WTC11 (cell line): ENCODE measurements around the gene ARHGAP28.

Source experiments
- ATF1 ChIP-seq: sonication (generic); formaldehyde crosslinking; IDR thresholded peaks from 2 replicates; pipeline ENCODE4 v1.8.1; 2023; ENCODE audit warnings: mild to moderate bottlenecking, moderate library complexity, missing genetic modification reagents
- CTCF ChIP-seq: fragments of 200-600 bp; IDR thresholded peaks from 2 replicates; pipeline ENCODE4 v1.8.0; 2022; ENCODE audit warnings: antibody characterized with exemption
- FOXK1 ChIP-seq: sonication (generic); formaldehyde crosslinking; IDR thresholded peaks from 2 replicates; pipeline ENCODE4 v1.8.0; 2022; ENCODE audit warnings: mild to moderate bottlenecking, moderate library complexity, missing genetic modification reagents
- NR1H2 ChIP-seq: sonication (generic); formaldehyde crosslinking; IDR thresholded peaks from 2 replicates; pipeline ENCODE4 v1.9.0; 2021; ENCODE audit warnings: mild to moderate bottlenecking, moderate library complexity, missing genetic modification reagents
- NR2C2 ChIP-seq: sonication (generic); formaldehyde crosslinking; IDR thresholded peaks from 2 replicates; pipeline ENCODE4 v1.8.0; 2022; ENCODE audit warnings: mild to moderate bottlenecking, missing genetic modification reagents
- SMAD3 ChIP-seq: sonication (generic); formaldehyde crosslinking; IDR thresholded peaks from 2 replicates; pipeline ENCODE4 v1.8.0; 2022; ENCODE audit warnings: missing genetic modification reagents, mild to moderate bottlenecking, borderline replicate concordance
- TF ChIP-seq, protein P1 (sequence below): sonication (generic); formaldehyde crosslinking; IDR thresholded peaks from 2 replicates; pipeline ENCODE4 v1.8.1; 2022; ENCODE audit warnings: low read depth, mild to moderate bottlenecking, moderate library complexity, missing genetic modification reagents, borderline replicate concordance

- TF ChIP-seq CTCF (no peak), SMAD3 (CRISPR knock-in tag) (no peak), NR2C2 (no peak), NR1H2 (CRISPR knock-in tag) (no peak), FOXK1 (CRISPR knock-in tag) (no peak), ATF1 (CRISPR knock-in tag) (no peak)
- TF ChIP-seq, protein P1, sequence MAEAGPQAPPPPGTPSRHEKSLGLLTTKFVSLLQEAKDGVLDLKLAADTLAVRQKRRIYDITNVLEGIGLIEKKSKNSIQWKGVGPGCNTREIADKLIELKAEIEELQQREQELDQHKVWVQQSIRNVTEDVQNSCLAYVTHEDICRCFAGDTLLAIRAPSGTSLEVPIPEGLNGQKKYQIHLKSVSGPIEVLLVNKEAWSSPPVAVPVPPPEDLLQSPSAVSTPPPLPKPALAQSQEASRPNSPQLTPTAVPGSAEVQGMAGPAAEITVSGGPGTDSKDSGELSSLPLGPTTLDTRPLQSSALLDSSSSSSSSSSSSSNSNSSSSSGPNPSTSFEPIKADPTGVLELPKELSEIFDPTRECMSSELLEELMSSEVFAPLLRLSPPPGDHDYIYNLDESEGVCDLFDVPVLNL (CRISPR knock-in tag): no peak
Observed at GRCh38 chr18:6776188-6776587, 46.7 kb downstream of the ARHGAP28 start.
